ENCODE results near the gene GPR161.
"Not testable (repeated sequence)": the region's sequence is repeated elsewhere in the genome, so short reads cannot be mapped to it uniquely, and the experiment has no call there.

The GPR161 gene

GRCh38 chr1:168057921-168058320 lies 78.8 kb downstream of the GPR161 start:
- TF ChIP-seq CTCF (conservative IDR thresholded peaks at IDR 0.05; ENCODE audit: low read depth, low read length), result no peak

GRCh38 chr1:168057355-168057754 lies 79.4 kb downstream of the GPR161 start:
- TF ChIP-seq CTCF (conservative IDR thresholded peaks at IDR 0.05; ENCODE audit: low read depth, low read length), result no peak

More at GRCh38 chr1:168057921-168058320, 78.8 kb downstream of the GPR161 start:
- no peak overlapping the region for H3K4me3 ChIP-seq (ENCODE audit: low read depth, low read length)
- DNase-seq (ENCODE audit: low read depth), result peak; percentile 27

GRCh38 chr1:168056152-168056551 lies 80.6 kb downstream of the GPR161 start:
- H3K4me3 ChIP-seq (ENCODE audit: low read depth, low read length); DNase-seq (ENCODE audit: low read depth): not testable (repeated sequence)

More at GRCh38 chr1:168057355-168057754, 79.4 kb downstream of the GPR161 start:
- no peak overlapping the region for H3K4me3 ChIP-seq (ENCODE audit: low read depth, low read length)
- DNase-seq (ENCODE audit: low read depth), result no peak

- no peak for TF ChIP-seq CTCF (conservative IDR thresholded peaks at IDR 0.05; ENCODE audit: low read depth, low read length)
- DNase-seq (ENCODE audit: low read depth), result no peak
Observed at GRCh38 chr1:168054117-168054516, 82.6 kb downstream of the GPR161 start.

DNA sequence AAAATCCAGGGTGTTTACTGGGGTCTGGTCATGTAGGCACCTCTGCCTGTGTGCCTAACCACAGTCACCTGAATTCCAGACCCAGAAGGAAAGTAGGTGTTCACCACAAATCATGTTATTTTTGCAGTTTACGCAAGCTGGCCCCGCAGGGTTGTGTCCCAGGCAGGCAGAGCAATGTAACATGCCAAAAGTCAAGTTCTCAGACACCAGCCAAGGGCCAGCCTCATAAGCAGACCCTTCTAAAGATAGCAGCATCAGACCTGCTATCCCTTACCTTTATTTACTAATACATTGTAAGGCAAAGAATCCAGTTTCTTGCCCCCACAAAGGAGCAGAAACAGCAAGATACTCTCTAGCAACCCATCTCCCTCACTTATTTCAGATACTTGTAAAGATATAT lies 83.0 kb downstream of the GPR161 start:
- DNase-seq (ENCODE audit: low read depth), result no peak
- H3K4me3 ChIP-seq (ENCODE audit: low read depth, low read length), result no peak overlapping the region
- no peak for TF ChIP-seq CTCF (conservative IDR thresholded peaks at IDR 0.05; ENCODE audit: low read depth, low read length)

More at GRCh38 chr1:168054117-168054516, 82.6 kb downstream of the GPR161 start:
- H3K4me3 ChIP-seq (ENCODE audit: low read depth, low read length), result no peak overlapping the region

DNA sequence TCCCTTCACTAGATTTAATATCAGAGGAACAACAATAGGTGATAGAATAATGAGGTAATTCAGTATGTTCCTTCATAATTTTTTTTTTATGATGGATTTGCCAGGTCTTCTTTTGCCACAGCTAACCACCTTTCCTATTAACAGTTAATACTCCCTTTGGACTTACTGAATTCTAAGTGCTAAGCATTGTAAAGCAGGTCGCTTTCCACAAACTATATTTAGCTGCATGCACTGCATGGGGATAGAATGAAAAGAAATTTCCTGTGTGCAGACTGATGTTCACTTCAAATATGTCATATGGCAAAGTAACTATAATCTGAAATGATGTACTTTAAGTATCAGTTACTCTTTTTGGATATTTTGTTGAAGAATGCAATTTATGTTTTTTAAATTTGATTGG lies 85.8 kb downstream of the GPR161 start:
- no peak for TF ChIP-seq CTCF (conservative IDR thresholded peaks at IDR 0.05; ENCODE audit: low read depth, low read length)
- no peak overlapping the region for H3K4me3 ChIP-seq (ENCODE audit: low read depth, low read length)
- no peak for DNase-seq (ENCODE audit: low read depth)

GRCh38 chr1:168050307-168050706 lies 86.4 kb downstream of the GPR161 start:
- H3K4me3 ChIP-seq (ENCODE audit: low read depth, low read length), result no peak overlapping the region
- no peak for TF ChIP-seq CTCF (conservative IDR thresholded peaks at IDR 0.05; ENCODE audit: low read depth, low read length)
- no peak for DNase-seq (ENCODE audit: low read depth)

DNA sequence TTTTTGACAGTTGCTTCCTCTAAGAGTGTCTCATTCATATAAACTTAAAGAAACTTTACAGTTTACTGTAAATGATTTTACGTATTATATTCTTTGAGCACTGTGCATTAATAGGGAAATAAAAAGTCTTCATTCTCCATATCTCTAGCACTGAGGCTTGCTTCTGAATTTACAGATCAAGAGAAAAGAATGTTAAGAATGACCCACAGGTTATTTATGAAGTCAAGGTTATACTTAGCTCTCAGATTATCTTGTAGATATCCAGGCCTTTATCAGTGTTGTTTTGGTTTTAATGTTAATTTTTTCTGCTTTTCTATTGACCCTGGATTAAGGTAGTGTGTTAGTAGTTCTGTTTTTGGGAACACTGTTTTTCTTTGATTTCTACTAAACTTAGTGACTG lies 91.4 kb downstream of the GPR161 start:
- DNase-seq (ENCODE audit: low read depth), result no peak
- no peak for TF ChIP-seq CTCF (conservative IDR thresholded peaks at IDR 0.05; ENCODE audit: low read depth, low read length)

More for the DNA sequence above, 91.4 kb downstream of the GPR161 start:
- no peak overlapping the region for H3K4me3 ChIP-seq (ENCODE audit: low read depth, low read length)
